NCI-H510A (cell line): ENCODE results near the gene TUBG2.

Experiments
- DNase-seq: peaks from one replicate; lab custom pipeline; 2025; lab: John Stamatoyannopoulos, UW

TUBG2 gene

DNA sequence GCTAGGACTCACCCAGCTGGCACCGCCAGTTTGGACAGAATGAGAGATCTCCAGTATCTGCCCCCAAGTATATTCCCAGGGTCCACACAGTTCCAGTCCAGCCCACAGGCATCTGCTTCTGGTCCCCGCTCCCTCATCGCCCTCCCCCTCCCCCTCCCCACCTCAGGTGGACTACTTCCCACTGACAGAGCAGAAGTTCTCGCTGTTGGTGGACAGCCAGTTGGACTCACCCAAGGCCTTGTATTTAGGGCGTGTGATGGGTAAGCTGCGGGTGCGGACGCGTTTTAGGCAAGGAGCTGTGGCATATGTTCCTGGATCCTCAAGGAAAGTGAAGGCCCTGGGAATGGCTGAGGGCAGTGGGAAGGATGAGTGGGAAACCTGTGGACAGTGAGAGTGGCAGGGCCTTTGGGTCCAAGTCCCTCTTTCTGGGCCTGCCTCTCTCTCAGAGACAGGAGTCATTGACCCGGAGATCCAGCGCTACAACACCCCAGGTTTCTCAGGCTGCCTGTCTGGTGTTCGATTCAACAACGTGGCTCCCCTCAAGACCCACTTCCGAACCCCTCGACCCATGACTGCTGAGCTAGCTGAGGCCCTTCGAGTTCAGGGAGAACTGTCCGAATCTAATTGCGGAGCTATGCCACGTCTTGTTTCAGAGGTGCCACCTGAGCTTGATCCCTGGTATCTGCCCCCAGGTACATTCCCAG lies 38.2 kb downstream of the TUBG2 start:
- DNase-seq: no peak

DNA sequence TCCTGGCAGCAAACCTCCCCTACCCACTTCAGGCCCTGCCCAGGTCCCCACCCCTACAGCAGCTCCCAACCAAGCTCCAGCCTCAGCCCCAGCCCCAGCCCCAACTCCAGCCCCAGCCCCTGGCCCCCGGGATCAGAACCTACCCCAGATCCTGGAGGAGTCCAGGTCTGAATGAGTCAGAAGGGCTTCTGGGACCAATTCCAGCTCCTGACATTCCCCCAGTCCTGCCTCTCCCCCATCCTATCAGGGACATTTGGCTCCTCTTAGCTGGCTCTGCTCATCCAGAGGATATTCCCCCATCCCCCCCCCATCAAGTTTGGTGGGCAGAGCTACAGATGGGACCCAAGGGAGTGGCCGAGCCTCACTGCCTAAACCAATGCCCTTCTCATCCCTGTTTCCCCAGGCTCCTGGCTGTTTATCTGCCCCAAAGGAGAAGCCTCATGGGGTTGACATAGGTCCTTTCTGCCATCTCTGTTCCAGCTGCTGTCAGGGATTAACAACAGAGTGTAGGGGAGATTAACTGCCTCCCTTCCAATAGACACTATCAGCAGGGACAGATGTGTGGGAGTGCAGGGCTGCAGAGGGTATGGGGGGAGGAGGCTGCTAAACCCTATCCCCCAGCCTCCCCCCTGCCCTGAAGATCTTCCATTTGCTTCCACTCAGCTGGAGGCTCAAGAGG lies 39.8 kb downstream of the TUBG2 start:
- no peak for DNase-seq

DNA sequence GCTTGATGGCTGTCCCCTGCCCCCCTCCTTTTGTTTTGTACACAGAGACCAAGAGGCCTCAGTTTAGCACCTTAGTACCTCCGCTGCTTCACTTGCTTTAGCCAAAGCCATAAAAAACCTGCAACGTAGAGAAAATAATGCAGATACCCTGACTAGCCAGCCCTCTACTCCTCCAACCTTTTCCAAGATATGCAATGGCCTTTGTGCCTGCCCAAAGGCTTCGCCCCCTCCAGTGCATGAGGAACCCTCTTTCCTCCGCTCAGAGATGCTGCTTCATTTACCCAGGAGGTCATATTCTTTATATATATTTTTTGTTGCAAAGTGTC lies 40.3 kb downstream of the TUBG2 start:
- DNase-seq: no peak

DNA sequence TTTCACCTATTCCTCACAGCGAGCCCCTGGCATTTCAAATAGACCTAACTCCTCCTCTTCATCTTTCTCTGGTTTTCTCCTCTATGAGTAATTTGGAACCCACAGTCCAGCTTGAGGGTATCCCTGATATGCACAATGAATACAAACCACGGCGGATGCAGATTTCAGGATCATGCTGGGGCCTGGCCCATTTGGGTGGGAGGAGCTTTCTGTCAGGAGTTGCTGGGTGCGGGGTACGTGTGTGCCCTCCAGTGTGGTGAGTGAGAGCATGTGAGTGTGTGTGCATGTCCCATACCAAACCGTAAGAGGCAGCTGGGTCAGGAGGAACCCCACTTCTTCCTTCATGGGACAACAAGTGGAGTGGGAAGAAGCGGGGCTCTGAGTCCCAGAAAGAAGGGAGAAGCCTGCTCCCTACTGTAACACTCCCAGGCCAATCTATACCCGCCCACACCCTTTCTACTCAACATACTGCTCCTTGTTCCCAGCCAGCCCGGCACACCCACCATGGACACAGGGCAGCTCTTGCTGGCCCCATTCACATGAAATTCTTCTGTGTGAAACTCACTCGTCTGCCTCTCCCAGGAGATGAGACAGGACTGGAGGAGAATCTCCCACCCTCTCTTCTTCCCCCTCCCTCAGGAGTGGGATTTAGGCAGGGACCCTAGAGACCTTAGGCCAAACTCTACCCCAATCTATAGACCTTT lies 41.7 kb downstream of the TUBG2 start:
- DNase-seq: no peak

DNA sequence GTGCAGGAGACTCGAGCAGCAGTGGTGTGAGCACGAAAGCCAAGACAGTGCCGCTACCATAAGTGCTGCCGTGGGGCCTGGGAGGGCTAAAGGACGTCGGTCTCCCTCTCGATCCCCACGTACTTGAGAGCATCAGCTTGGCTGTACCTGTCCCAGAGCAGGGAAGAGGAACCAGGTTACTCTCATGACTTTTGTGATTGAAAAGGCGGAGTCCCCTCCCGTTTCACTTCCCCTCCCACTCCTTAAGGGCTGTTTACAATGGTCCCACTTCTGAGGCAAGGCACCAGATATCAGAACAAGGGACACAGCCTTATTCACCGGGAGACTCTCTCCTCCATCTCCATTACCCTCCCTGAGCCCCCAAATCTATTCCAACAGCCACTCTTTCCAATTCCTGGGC lies 43.4 kb downstream of the TUBG2 start:
- DNase-seq: no peak

DNA sequence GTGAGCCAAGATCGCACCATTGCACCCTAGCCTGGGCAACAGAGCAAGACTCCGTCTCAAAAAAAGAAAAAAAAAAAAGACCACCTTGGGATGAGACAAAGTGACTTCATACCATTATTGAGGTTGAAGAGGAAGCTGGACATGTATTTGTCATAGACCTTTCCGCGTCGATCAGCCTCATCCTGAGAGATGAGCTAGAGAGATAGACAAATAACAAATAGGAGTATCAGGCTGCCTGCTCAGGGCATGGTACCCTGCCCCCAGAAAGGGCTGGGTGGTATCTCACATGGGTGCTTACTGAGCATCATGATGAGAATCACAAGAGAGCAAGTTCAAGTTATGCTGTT lies 45.4 kb downstream of the TUBG2 start:
- no peak for DNase-seq

DNA sequence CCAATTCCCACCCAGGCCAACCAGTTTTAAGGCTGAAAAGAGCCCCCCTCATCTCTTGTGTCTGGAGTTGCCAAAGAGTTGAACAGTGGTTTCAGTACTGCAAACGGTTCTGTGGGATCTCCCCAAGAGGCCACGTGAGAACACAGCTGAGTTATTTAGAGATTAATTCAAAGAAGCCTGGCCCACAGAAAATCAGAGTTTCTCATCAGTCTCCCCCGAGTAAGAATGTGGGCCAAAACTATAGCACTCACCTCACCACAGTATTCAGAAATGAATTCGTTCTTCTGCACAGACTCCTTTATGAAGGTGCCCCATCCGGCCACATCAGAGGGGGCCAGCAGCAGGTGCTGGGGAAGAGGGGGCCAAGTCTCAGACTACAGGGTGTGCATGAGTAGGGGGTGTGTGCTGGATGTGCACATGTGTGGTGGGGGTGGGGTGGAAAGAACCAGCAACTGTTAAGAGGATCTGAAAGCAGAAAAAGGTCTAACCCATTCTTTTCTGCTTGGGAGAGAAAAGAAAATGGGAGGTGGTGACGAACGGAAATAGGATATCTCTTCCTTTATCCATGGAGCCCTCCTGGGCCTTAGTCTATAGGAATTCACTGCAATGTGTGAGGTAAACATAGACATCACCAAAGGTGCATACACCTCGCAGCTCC lies 45.9 kb downstream of the TUBG2 start:
- no peak for DNase-seq

DNA sequence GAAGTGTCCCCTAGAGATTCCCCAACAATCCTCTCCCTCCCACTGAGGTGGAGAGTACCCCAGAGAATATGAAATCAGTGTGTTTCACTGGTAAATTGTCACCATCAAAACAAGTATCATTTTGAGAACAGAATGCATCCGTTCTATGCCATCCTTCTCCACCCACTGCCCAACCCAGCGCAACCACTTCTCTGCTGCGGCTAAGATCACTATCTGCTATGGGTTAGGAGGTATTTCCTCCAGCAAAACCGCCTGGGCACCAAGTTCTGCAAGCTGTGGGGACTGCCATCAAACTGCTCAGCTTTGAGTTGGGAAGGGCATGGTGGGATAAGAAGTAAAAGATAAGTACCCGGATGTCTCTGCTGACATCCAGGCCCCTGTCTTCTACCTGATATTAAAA lies 47.6 kb downstream of the TUBG2 start:
- no peak for DNase-seq

DNA sequence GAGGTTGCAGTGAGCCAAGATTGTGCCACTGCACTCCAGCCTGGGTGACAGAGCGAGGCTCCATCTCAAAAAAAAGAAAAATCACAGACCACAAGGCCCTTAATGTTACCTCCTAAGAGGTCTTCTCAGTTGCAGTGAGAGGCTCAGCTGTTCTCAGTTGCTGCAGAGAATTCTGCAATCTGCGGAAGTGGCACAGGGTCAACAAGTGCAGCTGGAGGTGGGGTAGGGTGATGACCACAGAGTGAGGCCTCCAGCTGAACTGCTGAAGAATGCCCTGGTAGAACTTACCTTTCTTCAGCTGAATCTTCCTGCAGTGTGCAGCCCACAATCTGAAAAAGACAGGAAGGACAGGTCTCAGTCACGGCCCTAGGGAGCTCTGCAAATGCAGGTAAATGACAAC lies 49.5 kb downstream of the TUBG2 start:
- DNase-seq: no peak

DNA sequence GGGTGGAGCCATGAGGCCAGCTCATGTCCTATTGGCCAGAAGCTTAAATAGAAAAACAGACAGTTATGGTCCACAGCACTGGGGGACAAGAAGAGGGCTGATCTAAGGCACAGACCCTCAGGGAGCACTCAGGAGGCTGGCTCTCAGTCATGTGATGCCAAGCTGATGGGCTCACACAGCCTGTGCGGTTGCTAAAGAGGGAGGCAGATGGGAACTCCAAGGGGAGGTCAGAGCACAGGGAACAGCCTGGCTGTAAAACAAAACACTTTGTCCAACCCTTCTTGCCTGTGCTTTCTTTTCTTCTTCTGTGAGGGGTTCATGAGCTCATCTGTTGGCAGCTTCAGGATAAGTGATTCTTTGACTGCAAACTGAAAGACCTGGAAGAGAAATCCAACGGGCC lies 50.5 kb downstream of the TUBG2 start:
- DNase-seq: no peak
